PC-9 (cell line): ENCODE data around the gene RGS13. TPM values are rescaled to one million over a fixed set of nuclear protein-coding genes. Genes with fewer than 3 reads are reported as not detected.

Experiments
- BruUV-seq: library from RNA; stranded (reverse); fragments of 400-500 nt; replicated peaks from 2 replicates; lab custom pipeline; 2021; lab: Mats Ljungman, UMichigan
- CTCF ChIA-PET: fragments of 300-600 bp; sonication (Branson Sonifier 250); formaldehyde crosslinking; loops from one replicate; lab custom pipeline; 2022; ENCODE audit warnings: antibody characterized with exemption; lab: Charles Lee
- POLR2A ChIA-PET: fragments of 300-600 bp; sonication (Branson Sonifier 250); formaldehyde crosslinking; loops from one replicate; lab custom pipeline; 2022; ENCODE audit warnings: antibody characterized with exemption; ENCODE audit not compliant: unreplicated experiment; lab: Charles Lee
- DNase-seq, 2 experiments: peaks; one replicate each; pipeline versions ENCODE4 v3.0.0 to v3.0.0-alpha.2; 2015 to 2022; ENCODE audit warnings: mixed read lengths in 1 of 2
- H2AFZ ChIP-seq: fragments of 200-600 bp; sonication (generic); 2 replicates; pipeline ENCODE4 v1.8.1; 2017; ENCODE audit warnings: antibody characterized with exemption
- H3F3A ChIP-seq: fragments of 200-600 bp; sonication (generic); 2 replicates; pipeline ENCODE4 v1.8.1; 2017; ENCODE audit warnings: antibody characterized with exemption, mild to moderate bottlenecking, low read depth; ENCODE audit not compliant: insufficient read depth
- H3K27ac ChIP-seq: fragments of 200-600 bp; sonication (generic); 2 replicates; pipeline ENCODE4 v1.6.1; 2016; ENCODE audit warnings: mixed run types
- H3K27me3 ChIP-seq: fragments of 200-600 bp; sonication (generic); 2 replicates; pipeline ENCODE4 v1.6.1; 2016; ENCODE audit warnings: low read depth, mixed run types; ENCODE audit not compliant: insufficient read depth
- H3K36me3 ChIP-seq: fragments of 200-600 bp; sonication (generic); 2 replicates; pipeline ENCODE4 v1.6.1; 2016; ENCODE audit warnings: low read depth, mixed run types
- H3K4me1 ChIP-seq: fragments of 200-600 bp; sonication (generic); replicated peaks from 2 replicates; pipeline ENCODE4 v1.6.1; 2016; ENCODE audit warnings: mixed run types; ENCODE audit not compliant: insufficient read depth
- H3K4me2 ChIP-seq: fragments of 200-600 bp; sonication (generic); 2 replicates; pipeline ENCODE4 v1.6.1; 2017; ENCODE audit warnings: mixed run types
- H3K4me3 ChIP-seq: fragments of 200-600 bp; sonication (generic); 2 replicates; pipeline ENCODE4 v1.6.1; 2016; ENCODE audit warnings: mixed run types
- H3K79me2 ChIP-seq: fragments of 200-600 bp; sonication (generic); 2 replicates; pipeline ENCODE4 v1.6.1; 2017; ENCODE audit warnings: low read depth, mixed run types
- H3K9me2 ChIP-seq: fragments of 200-600 bp; sonication (generic); 2 replicates; pipeline ENCODE4 v1.8.1; 2017; ENCODE audit warnings: mild to moderate bottlenecking; ENCODE audit not compliant: insufficient read depth
- H3K9me3 ChIP-seq: fragments of 200-600 bp; sonication (generic); 2 replicates; pipeline ENCODE4 v1.8.1; 2016; ENCODE audit warnings: low read depth; ENCODE audit not compliant: insufficient read depth
- H4K20me1 ChIP-seq: fragments of 200-600 bp; sonication (generic); 2 replicates; pipeline ENCODE4 v1.8.1; 2017; ENCODE audit not compliant: insufficient read depth
- CTCF ChIP-seq: fragments of 200-600 bp; sonication (generic); conservative IDR thresholded peaks from 2 replicates; pipeline ENCODE4 v1.6.1; 2017; ENCODE audit warnings: mixed run types, antibody characterized with exemption, mild to moderate bottlenecking, moderate library complexity
- EZH2 ChIP-seq: fragments of 200-600 bp; sonication (generic); IDR thresholded peaks from 2 replicates; pipeline ENCODE4 v1.8.0; 2017; ENCODE audit warnings: antibody characterized with exemption, low read depth
- intact Hi-C: fragments of 100-400 bp; cut with micrococcal nuclease; formaldehyde crosslinking; loops from one replicate; pipeline ENCODE4 v1.10.0; 2022; ENCODE audit not compliant: unreplicated experiment
- total RNA-seq: library from RNA; stranded (reverse); gene quantifications from 2 replicates; pipeline ENCODE4 v1.2.3, GENCODE V29; 2021

Gene RGS13
- total RNA-seq, 1 experiment from 2014 or later = not detected

GRCh38 chr1:192631749-192632148 is 4.2 kb upstream of the RGS13 start:
- H3K4me3 ChIP-seq = no peak overlapping the region
- intact Hi-C loops = no loop called here
- no peaks in the 10 kb centered on the region for H3F3A ChIP-seq
- no peak overlapping the region for H3K4me2 ChIP-seq
- H3K9me2 ChIP-seq = no peaks in the 10 kb centered on the region
- CTCF ChIA-PET = no interaction called here
- DNase-seq = no peak
- TF ChIP-seq EZH2 (no peak), CTCF (no peak)
- no peaks in the 10 kb centered on the region for H4K20me1 ChIP-seq
- H3K27me3 ChIP-seq = no peaks in the 10 kb centered on the region
- BruUV-seq = no TSS peak
- no peak overlapping the region for H3K27ac ChIP-seq
- no peaks in the 10 kb centered on the region for H3K4me1 ChIP-seq
- H3K9me3 ChIP-seq = no peaks in the 10 kb centered on the region
- no peaks in the 10 kb centered on the region for H3K36me3 ChIP-seq
- POLR2A ChIA-PET = no interaction called here
- no peaks in the 10 kb centered on the region for H3K79me2 ChIP-seq
- no peak overlapping the region for H2AFZ ChIP-seq

DNA sequence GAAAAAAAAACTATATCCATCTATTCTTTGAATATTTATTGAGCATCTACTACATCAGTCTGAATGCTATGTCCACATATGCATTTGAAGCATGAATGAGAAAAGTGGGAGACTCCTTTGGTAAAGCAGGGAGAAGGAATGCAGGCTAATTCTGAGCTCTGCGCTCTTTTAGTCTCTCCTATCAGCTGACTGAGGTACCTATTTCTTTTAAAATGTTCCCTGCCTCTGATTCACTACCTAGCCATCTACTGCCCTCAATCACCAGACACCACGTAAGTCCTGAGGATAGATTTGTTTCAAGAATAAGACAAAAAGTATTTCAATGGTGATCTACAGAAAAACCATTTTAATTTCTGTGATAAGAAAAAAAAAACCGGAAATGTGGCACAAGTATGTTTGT is 3.8 kb upstream of the RGS13 start:
- Histone ChIP-seq H3K4me2 (no peak overlapping the region), H3K9me3 (no peaks in the 10 kb centered on the region), H4K20me1 (no peaks in the 10 kb centered on the region), H3K4me1 (no peaks in the 10 kb centered on the region), H3K27me3 (no peaks in the 10 kb centered on the region), H3K27ac (no peak overlapping the region), H3F3A (no peaks in the 10 kb centered on the region), H3K79me2 (no peaks in the 10 kb centered on the region), H3K36me3 (no peaks in the 10 kb centered on the region), H3K4me3 (no peak overlapping the region), H2AFZ (no peak overlapping the region), H3K9me2 (no peaks in the 10 kb centered on the region)
- TF ChIP-seq CTCF = no peak
- no peak for TF ChIP-seq EZH2
- no peak for DNase-seq
- intact Hi-C loops = no loop called here
- no TSS peak for BruUV-seq
- POLR2A ChIA-PET = no interaction called here
- CTCF ChIA-PET = no interaction called here

DNA sequence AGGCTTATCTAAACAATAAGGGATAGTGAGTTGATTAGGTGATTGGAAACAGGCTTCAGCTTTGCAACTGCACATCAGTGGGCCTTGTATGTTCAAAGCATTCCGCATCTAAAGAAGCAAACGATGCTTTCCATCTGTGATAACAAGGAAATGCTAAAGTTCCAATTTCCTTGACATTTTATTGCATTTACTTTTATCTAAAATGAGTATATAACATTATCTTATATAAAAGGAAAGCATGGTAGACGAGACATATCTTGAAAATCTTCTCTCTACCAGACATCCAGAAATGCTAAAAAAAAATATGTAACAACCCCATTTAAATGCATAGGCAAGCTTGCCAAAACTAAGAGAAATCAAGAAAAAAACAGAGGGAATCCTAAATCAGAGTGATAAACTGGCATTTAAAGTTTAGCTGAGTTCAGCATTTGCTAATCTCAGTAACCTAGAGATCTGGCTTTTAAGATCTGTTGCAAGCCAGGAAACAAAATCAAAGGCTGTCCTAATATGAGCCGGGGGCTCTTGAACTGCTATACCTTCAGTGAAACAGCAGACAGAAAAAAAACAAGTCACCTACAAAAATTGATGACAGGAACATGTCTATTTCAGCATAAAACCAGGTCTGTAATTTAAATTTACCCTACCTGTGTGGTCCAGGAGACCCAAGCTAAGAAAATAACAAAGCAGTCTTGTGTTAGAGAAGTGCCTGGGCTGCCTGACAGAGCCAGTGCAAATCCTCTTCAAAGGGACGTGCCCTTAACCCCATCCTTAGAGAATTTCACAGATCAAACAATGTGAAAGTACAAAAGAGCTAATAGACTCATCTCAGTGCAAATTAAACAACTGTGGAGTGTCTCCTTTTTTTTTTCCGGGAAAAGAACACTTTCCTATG is 3.1 kb upstream of the RGS13 start:
- no peak for DNase-seq
- H3K9me3 ChIP-seq = no peaks in the 10 kb centered on the region
- no peak overlapping the region for H3K27ac ChIP-seq
- ChIA-PET CTCF (no interaction called here), POLR2A (no interaction called here)
- no peak overlapping the region for H2AFZ ChIP-seq
- intact Hi-C loops = no loop called here
- no peaks in the 10 kb centered on the region for H3K27me3 ChIP-seq
- TF ChIP-seq CTCF (no peak), EZH2 (no peak)
- no TSS peak for BruUV-seq
- no peak overlapping the region for H3K4me3 ChIP-seq
- no peaks in the 10 kb centered on the region for H4K20me1 ChIP-seq
- H3K36me3 ChIP-seq = no peaks in the 10 kb centered on the region
- H3K4me1 ChIP-seq = no peaks in the 10 kb centered on the region
- H3K9me2 ChIP-seq = no peaks in the 10 kb centered on the region
- no peaks in the 10 kb centered on the region for H3K79me2 ChIP-seq
- no peak overlapping the region for H3K4me2 ChIP-seq
- H3F3A ChIP-seq = no peaks in the 10 kb centered on the region
